ENCODE measurements around the gene LRP8.

GRCh38 chr1:53296117-53296749, 31.6 kb downstream of the LRP8 start:
- TF ChIP-seq CTCF (IDR thresholded peaks at IDR 0.05 in 8 of 11, conservative IDR thresholded peaks at IDR 0.05 in 3 of 11) (no peak), POLR2A (IDR thresholded peaks at IDR 0.05) (no peak), POLR2AphosphoS5 (IDR thresholded peaks at IDR 0.05) (no peak)

Measured in spleen (tissue), 7 donors.